ENCODE measurements around the gene RHBDL1.

GRCh38 chr16:641326-642188 lies 33.9 kb upstream of the RHBDL1 start, which contains the start of gene MCRIP2:
- no peak for TF ChIP-seq EZH2 (IDR thresholded peaks at IDR 0.05; ENCODE audit: borderline replicate concordance)
- TF ChIP-seq CTCF (IDR thresholded peaks at IDR 0.05; ENCODE audit: poor library complexity) = no peak

All from hepatocyte (in vitro differentiated cells).